Neural progenitor cell (in vitro differentiated cells): ENCODE data around the gene HOXD3.

ENCODE experiments used
- EZH2 ChIP-seq: fragments of 200-600 bp; sonication (generic); IDR thresholded peaks from 2 replicates; pipeline ENCODE4 v1.6.1; 2017; ENCODE audit warnings: antibody characterized with exemption, mild to moderate bottlenecking, moderate library complexity
- EZH2phosphoT487 ChIP-seq: fragments of 200-600 bp; sonication (generic); IDR thresholded peaks from 2 replicates; pipeline ENCODE4 v1.6.1; 2017; ENCODE audit warnings: antibody characterized with exemption
- TF ChIP-seq, protein P1 (sequence below): fragments of 200-600 bp; sonication (generic); IDR thresholded peaks from 2 replicates; pipeline ENCODE4 v1.5.1; 2017; ENCODE audit warnings: antibody characterized with exemption, mild to moderate bottlenecking

DNA sequence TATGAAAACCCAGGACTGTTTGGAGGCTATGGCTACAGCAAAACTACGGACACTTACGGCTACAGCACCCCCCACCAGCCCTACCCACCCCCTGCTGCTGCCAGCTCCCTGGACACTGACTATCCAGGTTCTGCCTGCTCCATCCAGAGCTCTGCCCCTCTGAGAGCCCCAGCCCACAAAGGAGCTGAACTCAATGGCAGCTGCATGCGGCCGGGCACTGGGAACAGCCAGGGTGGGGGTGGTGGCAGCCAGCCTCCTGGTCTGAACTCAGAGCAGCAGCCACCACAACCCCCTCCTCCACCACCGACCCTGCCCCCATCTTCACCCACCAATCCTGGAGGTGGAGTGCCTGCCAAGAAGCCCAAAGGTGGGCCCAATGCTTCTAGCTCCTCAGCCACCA lies 12.1 kb downstream of the HOXD3 start:
- TF ChIP-seq, protein P1, sequence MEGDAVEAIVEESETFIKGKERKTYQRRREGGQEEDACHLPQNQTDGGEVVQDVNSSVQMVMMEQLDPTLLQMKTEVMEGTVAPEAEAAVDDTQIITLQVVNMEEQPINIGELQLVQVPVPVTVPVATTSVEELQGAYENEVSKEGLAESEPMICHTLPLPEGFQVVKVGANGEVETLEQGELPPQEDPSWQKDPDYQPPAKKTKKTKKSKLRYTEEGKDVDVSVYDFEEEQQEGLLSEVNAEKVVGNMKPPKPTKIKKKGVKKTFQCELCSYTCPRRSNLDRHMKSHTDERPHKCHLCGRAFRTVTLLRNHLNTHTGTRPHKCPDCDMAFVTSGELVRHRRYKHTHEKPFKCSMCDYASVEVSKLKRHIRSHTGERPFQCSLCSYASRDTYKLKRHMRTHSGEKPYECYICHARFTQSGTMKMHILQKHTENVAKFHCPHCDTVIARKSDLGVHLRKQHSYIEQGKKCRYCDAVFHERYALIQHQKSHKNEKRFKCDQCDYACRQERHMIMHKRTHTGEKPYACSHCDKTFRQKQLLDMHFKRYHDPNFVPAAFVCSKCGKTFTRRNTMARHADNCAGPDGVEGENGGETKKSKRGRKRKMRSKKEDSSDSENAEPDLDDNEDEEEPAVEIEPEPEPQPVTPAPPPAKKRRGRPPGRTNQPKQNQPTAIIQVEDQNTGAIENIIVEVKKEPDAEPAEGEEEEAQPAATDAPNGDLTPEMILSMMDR, result no peak
- TF ChIP-seq EZH2, result no peak
- TF ChIP-seq EZH2phosphoT487, result no peak
